CD4-positive, alpha-beta T cell treated with Interleukin-6 at 100 ng/mL for 8 hours (primary cell): ENCODE data around the gene RNF31.
A peak's percentile ranks its signal among the peaks of the same experiment; 100 is the strongest.

Source experiments
- DNase-seq: peaks from one replicate; pipeline ENCODE4 v3.0.0-alpha.2; 2020; ENCODE audit warnings: mixed read lengths, low spot score

RNF31 gene

DNA sequence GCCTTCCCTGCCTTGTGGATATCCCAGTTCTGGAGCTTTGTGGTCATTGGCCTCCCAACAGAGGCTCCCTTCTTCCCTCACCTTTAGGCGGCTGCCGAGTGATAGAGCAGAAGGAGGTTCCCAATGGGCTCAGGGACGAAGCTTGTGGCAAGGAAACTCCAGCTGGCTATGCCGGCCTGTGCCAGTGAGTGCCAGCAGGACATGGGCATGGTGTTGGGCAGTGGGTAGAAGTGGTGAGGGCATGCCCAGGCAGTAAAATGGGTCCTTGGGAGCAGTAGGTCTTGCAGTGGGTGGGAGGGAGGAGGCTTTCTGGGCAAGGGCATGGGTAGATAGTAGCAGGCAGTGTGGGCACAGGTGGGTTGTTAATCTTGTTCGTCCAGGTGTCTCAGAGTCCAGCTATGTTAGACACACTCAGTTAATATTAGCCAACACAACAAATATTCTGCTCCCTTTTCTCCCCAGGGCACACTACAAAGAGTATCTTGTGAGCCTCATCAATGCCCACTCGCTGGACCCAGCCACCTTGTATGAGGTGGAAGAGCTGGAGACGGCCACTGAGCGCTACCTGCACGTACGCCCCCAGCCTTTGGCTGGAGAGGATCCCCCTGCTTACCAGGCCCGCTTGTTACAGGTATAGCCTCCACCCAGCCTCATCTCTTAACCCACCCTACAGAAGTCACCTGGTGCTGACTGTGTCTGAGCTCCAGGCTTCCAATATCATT lies 12.6 kb downstream of the RNF31 start:
- DNase-seq, result no peak

- DNase-seq, result no peak
Measured at GRCh38 chr14:24160499-24160849, 13.2 kb downstream of the RNF31 start.

GRCh38 chr14:24160850-24161804 lies 13.8 kb downstream of the RNF31 start, which contains the start of gene IRF9:
IRF9 (plus strand) TSS chr14:24161265; CDS start chr14:24162145, 880 bp downstream.
- peak; percentile 96 for DNase-seq

GRCh38 chr14:24162093-24162492 lies 14.8 kb downstream of the RNF31 start:
- no peak for DNase-seq

- DNase-seq, result no peak
Measured at GRCh38 chr14:24164518-24164991, 17.3 kb downstream of the RNF31 start.

GRCh38 chr14:24165785-24166184 lies 18.5 kb downstream of the RNF31 start:
- no peak for DNase-seq

GRCh38 chr14:24167469-24168114 lies 20.3 kb downstream of the RNF31 start:
- no peak for DNase-seq

DNA sequence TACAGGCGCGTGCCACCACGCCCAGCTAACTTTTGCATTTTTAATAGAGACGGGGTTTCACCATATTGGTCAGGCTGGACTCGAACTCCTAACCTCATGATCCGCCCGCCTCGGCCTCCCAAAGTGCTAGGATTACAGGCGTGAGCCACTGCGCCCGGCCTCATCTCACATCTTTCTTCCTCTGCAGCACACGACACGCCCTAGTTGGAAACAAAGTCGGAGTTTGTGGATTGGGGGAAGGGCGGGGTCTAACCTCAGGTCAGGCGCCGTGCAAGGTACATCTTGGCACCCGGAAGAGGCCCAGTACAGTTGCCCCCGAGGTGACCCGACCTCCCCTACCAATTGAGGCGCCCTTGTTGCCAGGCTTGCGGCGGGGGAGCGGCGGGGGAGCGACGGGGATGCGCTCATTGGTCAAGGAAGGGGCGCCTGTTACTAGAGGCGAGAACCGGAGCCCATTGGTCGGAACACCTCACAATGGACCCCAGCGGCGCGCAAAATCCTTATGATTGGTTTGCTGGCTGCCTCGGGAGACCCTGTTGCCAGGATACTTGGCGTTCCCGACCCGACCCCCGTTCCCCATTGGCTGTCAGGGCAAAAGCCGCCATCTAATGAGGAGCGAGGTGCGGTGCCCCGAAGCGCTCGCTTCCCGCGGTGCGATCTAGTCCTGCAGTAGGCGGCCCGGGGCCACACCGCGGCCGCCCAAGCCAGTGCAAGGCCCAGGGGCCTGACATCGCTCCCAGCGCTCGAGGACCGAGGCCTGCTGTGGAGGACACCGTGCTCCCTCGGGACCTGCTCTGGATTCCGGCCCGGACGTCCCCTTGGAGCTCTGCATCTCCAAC lies 24.3 kb downstream of the RNF31 start, which contains the start of gene REC8:
TSS of gene REC8 (plus strand) at position 659 of the 839 bp plus-strand sequence. CDS start 473 bp downstream, outside the sequence.
- peak; percentile 73 for DNase-seq

DNA sequence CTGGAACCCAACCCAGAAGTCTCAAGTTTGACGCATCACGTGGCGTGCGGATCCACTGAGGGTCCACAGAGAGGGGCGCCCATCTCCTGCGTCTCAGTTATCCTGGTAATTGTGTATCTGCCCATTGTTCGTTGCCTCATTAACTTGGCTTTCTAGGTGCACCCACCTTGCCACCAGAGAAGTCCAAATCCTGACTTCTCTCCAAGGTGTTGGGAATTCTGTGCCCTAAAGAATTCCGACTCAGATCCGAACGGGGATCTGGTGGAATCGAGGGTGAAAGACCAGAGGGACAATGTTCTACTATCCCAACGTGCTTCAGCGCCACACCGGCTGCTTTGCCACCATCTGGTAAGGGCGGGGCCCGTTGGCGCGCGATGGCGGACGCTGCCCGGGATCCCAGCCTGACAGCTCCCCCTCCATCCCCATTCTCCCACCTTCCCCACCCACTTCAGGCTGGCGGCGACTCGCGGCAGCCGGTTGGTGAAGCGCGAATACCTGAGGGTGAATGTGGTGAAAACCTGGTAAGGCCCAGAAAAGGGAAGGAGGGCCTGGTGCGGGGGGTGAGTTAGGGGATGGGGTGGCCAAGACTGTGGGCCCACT lies 25.1 kb downstream of the RNF31 start:
- DNase-seq, result no peak

- no peak for DNase-seq
Measured at GRCh38 chr14:24172871-24173281, 25.6 kb downstream of the RNF31 start.

DNA sequence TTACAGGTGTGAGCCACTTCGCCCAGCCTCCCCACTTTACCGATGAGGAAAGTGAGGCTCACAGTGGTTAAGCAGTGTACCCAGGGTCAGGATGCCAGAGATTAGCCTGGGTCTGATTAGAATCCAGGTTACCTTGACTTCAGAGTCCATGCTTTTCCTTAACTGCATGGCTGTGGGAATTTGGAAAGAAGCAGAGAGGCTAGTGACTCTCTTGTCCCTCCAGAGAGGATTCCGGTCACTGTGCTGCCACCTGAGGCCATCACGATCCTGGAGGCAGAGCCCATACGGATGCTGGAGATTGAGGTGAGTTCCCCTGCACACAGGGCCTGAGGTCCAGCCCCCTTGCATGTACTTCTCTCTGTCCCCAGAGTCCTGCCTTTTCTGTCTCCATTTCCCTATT lies 29.3 kb downstream of the RNF31 start:
- no peak for DNase-seq

DNA sequence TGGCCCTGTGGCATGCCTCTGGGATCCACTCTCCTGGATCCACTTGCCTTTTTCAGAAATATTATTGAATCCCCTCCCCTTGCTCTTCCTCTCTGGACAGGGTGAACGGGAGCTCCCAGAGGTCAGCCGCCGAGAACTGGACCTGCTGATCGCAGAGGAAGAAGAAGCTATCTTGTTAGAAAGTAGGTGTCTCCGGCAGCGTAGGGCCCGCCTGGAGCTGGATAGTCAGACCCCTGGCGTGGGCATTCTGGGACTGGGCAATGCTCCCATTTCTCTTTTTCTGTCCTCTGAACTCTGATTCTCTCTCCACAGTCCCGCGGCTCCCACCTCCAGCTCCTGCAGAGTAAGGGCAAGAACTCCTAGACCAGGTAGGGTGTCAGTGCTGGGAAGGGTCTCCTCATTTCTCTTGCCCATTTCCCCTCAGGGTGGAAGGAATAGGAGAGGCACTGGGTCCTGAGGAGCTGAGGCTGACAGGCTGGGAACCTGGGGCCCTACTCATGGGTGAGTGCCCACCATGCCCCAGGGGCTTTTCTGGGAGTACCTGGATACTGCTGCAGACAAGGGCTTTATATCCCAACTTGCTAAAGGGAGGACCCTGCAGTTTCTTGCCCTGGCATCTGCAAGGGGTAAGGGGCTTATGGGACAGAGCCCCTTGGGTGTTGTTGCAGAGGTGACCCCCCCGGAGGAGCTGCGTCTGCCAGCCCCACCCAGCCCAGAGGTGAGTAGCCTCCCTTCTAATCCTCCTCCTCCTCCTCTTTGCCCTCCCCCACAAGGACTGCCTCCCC lies 29.9 kb downstream of the RNF31 start:
- DNase-seq, result no peak

- no peak for DNase-seq
Measured at GRCh38 chr14:24177891-24178290, 30.6 kb downstream of the RNF31 start.

DNA sequence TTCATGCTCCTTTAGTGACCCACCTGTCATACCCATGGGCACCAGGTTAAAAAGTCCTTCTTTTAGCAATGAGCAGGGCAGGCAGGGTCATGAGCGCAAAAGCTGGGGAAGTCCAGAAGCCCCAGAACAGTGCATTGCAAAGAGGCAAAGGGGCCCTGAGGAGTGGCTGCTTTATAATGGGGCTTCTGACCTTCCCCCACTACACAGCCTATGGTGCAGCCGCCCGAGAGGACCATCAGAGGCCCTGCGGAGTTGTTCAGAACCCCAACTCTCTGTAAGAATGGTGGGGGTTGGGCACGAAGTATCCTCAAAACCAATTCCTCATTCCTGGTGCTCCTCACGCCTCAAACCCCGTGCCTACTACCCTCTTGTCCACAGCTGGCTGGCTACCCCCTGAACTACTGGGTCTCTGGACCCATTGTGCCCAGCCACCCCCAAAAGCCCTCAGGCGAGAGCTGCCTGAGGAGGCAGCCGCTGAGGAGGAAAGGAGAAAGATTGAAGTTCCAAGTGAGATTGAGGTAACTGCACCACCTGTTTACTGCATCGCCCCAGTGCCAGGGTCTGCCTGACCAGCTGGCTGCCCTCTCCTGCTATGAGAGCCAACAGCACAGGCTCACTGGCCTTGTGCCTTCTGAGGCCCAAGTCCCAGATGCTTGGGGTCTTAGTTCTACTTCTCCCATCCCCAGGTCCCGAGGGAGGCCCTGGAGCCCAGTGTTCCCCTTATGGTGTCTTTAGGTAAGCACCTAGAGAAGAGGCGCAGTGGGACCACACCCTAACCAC lies 31.3 kb downstream of the RNF31 start:
- DNase-seq, result no peak

- DNase-seq, result no peak
Measured at GRCh38 chr14:24179294-24179960, 32.1 kb downstream of the RNF31 start.

DNA sequence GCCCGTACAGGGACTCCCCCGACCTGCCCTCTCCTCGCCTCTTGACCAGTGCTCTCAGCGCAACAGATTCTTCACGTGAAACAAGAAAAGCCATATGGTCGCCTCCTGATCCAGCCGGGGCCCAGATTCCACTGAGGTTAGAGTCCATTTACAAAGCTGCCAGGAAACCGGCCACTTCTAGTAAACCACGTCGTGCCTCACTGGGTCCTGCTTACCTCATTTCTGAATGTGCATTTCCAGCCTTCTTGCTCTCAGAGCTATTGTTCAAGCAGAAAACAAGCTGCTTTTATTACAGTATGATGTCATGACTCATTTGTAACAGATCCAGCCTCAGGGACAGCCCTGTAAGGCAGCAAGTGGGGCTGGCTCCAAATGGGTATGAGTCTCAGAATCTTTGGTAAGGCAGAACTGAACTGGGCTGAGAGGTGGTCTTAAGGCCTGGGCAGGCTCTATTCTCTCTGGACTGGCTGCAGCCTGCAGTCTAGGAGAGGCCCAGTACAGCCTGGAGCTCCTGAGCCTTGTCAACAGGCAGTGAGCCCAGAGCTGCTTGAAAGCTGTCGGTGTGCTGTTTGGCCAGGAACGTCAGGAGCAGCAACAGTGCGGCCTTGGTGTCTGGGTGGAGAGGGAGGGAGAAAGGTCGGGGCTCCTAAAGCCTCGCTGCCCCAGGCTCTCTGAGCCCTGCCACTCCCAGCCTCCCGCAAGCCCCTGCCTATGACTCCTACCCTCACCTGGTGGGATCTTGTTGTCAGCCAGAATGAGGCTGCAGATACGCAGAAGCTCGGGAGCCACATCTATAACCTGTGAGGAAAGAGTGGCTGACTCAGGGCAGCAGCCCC lies 32.9 kb downstream of the RNF31 start:
- no peak for DNase-seq

DNA sequence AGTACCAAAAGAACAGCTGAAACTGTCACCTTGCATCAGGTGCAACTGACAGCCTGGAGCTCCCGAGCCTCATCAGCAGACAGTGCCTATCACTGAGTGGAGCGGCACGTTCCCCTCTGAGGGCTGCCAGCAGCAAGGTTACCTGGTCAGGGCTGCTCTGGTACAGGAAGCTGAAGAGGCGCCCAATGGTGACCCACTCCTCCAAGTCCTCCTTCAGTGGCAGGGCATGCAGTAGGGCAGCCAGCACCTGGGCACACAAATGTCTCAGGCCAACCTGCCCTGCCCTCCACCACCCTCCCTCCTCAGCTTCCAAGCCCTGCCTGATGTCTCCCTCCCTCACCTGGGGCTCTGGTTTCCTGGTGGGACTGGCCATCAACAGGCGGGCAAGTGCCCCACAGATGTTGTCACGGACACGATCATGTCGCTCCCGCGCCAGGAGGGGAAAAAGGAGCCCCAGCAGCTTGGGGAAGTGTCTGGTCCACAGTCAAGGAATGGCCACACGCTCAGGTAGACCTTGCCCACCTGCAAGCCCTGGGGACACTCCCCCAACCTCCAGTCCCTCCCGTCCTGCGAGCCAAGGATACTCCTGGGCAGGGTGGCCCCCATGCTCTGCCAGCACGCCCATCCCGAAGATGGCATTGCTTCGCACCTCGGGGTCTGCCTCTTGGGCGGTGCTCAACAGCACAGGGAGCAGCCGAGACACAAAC lies 34.2 kb downstream of the RNF31 start:
- no peak for DNase-seq
